Lung (tissue), 12 donors: ENCODE data around the gene EPS15. TPM values are rescaled to one million over a fixed set of nuclear protein-coding genes. Genes with fewer than 3 reads are reported as not detected.
"Not testable (repeated sequence)": the region's sequence is repeated elsewhere in the genome, so short reads cannot be mapped to it uniquely, and the experiment has no call there.

ENCODE experiments used
- ATAC-seq: fragments of 200-7000 bp; cut with Tn5 transposase; one replicate; pipeline ENCODE4 v1.9.1; 2020; ENCODE audit warnings: moderate number of reproducible peaks; ENCODE audit not compliant: insufficient read depth, low FRiP score
- DNase-seq, 3 donors: peaks; one replicate each; pipeline ENCODE4 v3.0.0-alpha.2; 2013 to 2017
- H3K27ac ChIP-seq, 2 donors: one replicate each; pipeline ENCODE4 v1.5.1; 2013; ENCODE audit warnings: mild to moderate bottlenecking in 2 of 2, moderate library complexity in 2 of 2, control low read depth in 1 of 2, inconsistent platforms in 1 of 2, low read depth in 1 of 2, low read length in 1 of 2
- H3K27me3 ChIP-seq, 3 donors: one replicate each; pipeline ENCODE4 v1.5.1; 2013; ENCODE audit warnings: low read length in 2 of 3; ENCODE audit not compliant: control insufficient read depth in 3 of 3, insufficient read depth in 3 of 3
- H3K36me3 ChIP-seq, 4 donors: one replicate each; pipeline ENCODE4 v1.5.1; 2013; ENCODE audit warnings: low read length in 4 of 4, mild to moderate bottlenecking in 1 of 4, moderate library complexity in 1 of 4; ENCODE audit not compliant: control insufficient read depth in 4 of 4, insufficient read depth in 4 of 4
- H3K4me1 ChIP-seq, 5 donors: one replicate each; pipeline ENCODE4 v1.5.1; 2013; ENCODE audit warnings: low read length in 5 of 5, mild to moderate bottlenecking in 2 of 5, moderate library complexity in 1 of 5; ENCODE audit not compliant: control insufficient read depth in 5 of 5, insufficient read depth in 5 of 5
- H3K4me3 ChIP-seq: one replicate; pipeline ENCODE4 v1.5.1; 2013; ENCODE audit warnings: mild to moderate bottlenecking, control low read depth, moderate library complexity
- H3K9ac ChIP-seq, 2 donors: one replicate each; pipeline ENCODE4 v1.5.1; 2013; ENCODE audit warnings: low read length in 2 of 2, control low read depth in 1 of 2; ENCODE audit not compliant: insufficient read depth in 1 of 2
- H3K9me3 ChIP-seq, 4 donors: one replicate each; pipeline ENCODE4 v1.5.1; 2013; ENCODE audit warnings: low read length in 3 of 4, mild to moderate bottlenecking in 1 of 4, moderate library complexity in 1 of 4; ENCODE audit not compliant: control insufficient read depth in 4 of 4, insufficient read depth in 3 of 4
- CTCF ChIP-seq: IDR thresholded peaks from 2 replicates; pipeline ENCODE4 v1.5.1; 2012; ENCODE audit warnings: mild to moderate bottlenecking; ENCODE audit errors: control extremely low read depth, extremely low read depth
- WGBS, 2 donors: extraction: QIAGEN DNeasy Blood & Tissue Kit; methylation state at CpG; one replicate each; pipeline ENCODE4 v1.1.7; 2013; 5-methylcytosine and 5-hydroxymethylcytosine counted together
- polyA plus RNA-seq, 2 donors: library from polyadenylated mRNA; stranded (reverse); fragments of 200-250 nt; gene quantifications; one replicate each; pipeline ENCODE4 v1.2.1, GENCODE V29; 2013
- total RNA-seq, 2 donors: library from RNA; depleted of rRNA in 1 of 2; stranded (reverse); fragments of >200 nt in 1 of 2; gene quantifications; one replicate each; pipeline ENCODE4 v1.2.1, GENCODE V29; 2014 to 2021
- donor health status: control.
- donor health status: control.
- donor health status: Bipolar disorder and iron deficiency.
- donor health status: healthy.
- donor health status: DM: yes; HTN: yes; CAD: no.

Gene EPS15
- total and polyA plus RNA-seq, 4 donors, result 19.2 to 87.2 (median 45.5) TPM

GRCh38 chr1:51410568-51411460, 108.3 kb downstream of the EPS15 start:
- no peak overlapping the region for H3K4me3 ChIP-seq
- no peak for TF ChIP-seq CTCF
- ATAC-seq, result no peak
- H3K4me1 ChIP-seq, result no peaks in the 10 kb centered on the region
- peaks cover 12 to 24% (median 20%) of the 10 kb centered on the region in 4 donors for H3K36me3 ChIP-seq
- H3K27me3 ChIP-seq, result no peaks in the 10 kb centered on the region
- WGBS, 2 donors, result 85 to 94% methylated on average over 5 of the region's 5 CpGs
- no peak for DNase-seq
- peak overlapping the region in 1 of 2 donors; percentile 66 for H3K27ac ChIP-seq
- no peak overlapping the region for H3K9ac ChIP-seq
- no peaks in the 10 kb centered on the region for H3K9me3 ChIP-seq

- not testable (repeated sequence) for H3K27me3 ChIP-seq, H3K9ac ChIP-seq, H3K4me3 ChIP-seq, H3K9me3 ChIP-seq, ATAC-seq, H3K4me1 ChIP-seq, DNase-seq
- Histone ChIP-seq H3K36me3 (peaks cover 15 to 32% (median 25%) of the 10 kb centered on the region in 4 donors), H3K27ac (peak overlapping the region in 1 of 2 donors; percentile 66)
- 93 to 98% methylated on average over 7 of the region's 7 CpGs for WGBS, 2 donors
Observed at GRCh38 chr1:51409755-51410541, 109.1 kb downstream of the EPS15 start.

GRCh38 chr1:51392241-51392640, 126.8 kb downstream of the EPS15 start:
- no peaks in the 10 kb centered on the region for H3K27me3 ChIP-seq
- no peak for ATAC-seq
- H3K9ac ChIP-seq, result no peak overlapping the region
- no peaks in the 10 kb centered on the region for H3K9me3 ChIP-seq
- TF ChIP-seq CTCF, result no peak
- no peaks in the 10 kb centered on the region for H3K4me1 ChIP-seq
- H3K4me3 ChIP-seq, result no peak overlapping the region
- H3K27ac ChIP-seq, result no peak overlapping the region
- no peak for DNase-seq
- WGBS, 2 donors, result 98% methylated on average over 1 of the region's 1 CpG
- peaks cover 4 to 13% (median 9%) of the 10 kb centered on the region in 4 donors for H3K36me3 ChIP-seq

- not testable (repeated sequence) for H3K9me3 ChIP-seq, H3K9ac ChIP-seq, H3K27ac ChIP-seq, DNase-seq, ATAC-seq, H3K4me3 ChIP-seq, H3K4me1 ChIP-seq, H3K27me3 ChIP-seq
- H3K36me3 ChIP-seq, result peaks cover 3 to 20% (median 4%) of the 10 kb centered on the region in 4 donors
- 67 to 68% methylated on average over 1 of the region's 2 CpGs for WGBS, 2 donors
Observed at GRCh38 chr1:51390641-51391040, 128.4 kb downstream of the EPS15 start.

GRCh38 chr1:51387288-51387687, 131.8 kb downstream of the EPS15 start:
- H3K36me3 ChIP-seq, result peaks cover 0 to 36% (median 7%) of the 10 kb centered on the region in 4 donors
- H3K9me3 ChIP-seq, H3K4me3 ChIP-seq, H3K27me3 ChIP-seq, H3K27ac ChIP-seq, H3K9ac ChIP-seq, DNase-seq, H3K4me1 ChIP-seq, ATAC-seq: not testable (repeated sequence)
- WGBS, 2 donors, result 44 to 64% methylated on average over 1 to 2 of the region's 3 CpGs

GRCh38 chr1:51386259-51386658, 132.8 kb downstream of the EPS15 start:
- H3K4me3 ChIP-seq, H3K9ac ChIP-seq, H3K9me3 ChIP-seq, H3K4me1 ChIP-seq, DNase-seq, ATAC-seq, H3K27ac ChIP-seq, H3K27me3 ChIP-seq: not testable (repeated sequence)
- 98 to 99% methylated on average over 5 of the region's 5 CpGs for WGBS, 2 donors
- H3K36me3 ChIP-seq, result peaks cover 0 to 29% (median 6%) of the 10 kb centered on the region in 4 donors
